HG03064 (cell line): ENCODE data around the gene TSACC.

Experiments
- ATAC-seq: cut with Tn5 transposase; IDR thresholded peaks from one replicate; pipeline ENCODE4 v1.9.1; 2021; ENCODE audit warnings: low read depth; ENCODE audit not compliant: unreplicated experiment

TSACC gene

DNA sequence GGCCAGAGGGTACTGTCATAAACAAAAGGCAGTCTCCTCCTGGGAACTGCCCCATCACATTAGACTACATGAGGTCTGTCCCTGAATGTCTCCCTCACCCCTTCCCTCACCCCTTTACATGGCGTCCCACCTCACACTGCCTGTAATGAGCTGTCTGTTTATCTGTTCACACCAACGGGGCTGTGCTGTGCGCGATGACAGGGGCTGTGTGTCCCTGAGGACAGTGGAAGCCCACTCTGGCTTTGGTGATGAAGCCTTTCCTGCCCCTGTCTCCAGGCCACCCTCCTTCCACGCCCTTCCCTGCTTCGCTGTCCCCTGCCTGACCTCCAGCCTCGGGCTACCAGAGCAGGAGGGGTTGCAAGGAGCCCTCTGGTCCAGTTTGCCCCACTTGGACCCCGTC is 53.4 kb downstream of the TSACC start:
- ATAC-seq = no peak

DNA sequence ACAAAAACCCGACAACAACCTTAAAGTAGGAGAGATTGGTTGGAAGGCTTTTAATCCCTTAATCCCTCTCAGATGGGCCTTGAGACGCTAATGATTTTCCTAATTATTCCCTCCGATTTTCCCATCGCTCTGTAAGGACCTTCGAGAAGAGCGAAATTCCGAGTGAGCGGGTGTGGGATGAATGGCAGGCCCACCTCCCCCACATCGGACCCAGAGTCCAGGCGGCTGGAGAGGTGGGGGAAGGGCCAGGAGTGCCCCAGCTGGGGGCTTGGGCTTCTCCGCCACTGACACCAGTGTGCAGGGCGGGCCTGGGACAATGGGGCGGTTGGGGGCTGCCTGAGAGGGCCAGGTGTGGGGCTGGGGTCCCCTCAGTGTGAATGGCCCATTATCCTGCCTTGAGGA is 54.1 kb downstream of the TSACC start:
- no peak for ATAC-seq

DNA sequence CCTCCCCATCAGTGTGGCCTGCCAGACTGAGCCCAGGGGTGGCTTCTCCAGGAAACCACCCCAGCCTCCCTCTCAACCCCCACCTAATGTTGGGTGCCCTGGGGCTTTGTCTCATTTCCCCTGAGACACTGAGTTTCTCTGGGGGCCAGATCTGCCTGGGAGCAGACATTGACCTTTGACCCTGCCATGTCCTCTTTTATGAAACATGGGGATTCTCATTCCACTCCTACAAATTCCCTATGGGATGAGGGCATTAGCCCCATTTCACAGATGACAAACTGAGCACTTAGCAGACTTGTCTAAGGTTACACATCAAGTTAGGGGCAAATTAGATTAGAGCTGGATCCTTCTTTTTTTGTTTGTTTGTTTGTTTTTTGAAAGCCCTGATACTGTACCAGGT is 54.8 kb downstream of the TSACC start:
- no peak for ATAC-seq

DNA sequence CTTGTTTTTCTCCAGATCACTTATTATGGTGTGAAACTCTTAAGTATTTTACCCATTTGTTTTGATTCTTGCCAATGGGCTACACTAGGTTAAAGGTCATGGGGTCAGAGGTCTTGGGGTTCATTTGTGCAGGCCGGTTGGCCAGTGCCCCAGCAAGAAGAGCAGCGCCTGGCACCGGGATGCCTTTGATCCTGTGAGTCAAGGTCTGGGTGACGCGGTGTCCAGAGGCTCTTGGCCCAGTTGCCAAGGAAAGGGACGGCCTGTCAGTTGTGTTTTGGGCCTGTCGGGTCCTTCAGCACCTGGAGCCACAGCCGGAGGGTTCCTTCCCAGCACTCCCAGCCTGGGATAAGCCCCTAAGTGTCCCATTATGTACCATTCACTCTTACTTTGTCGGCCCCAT is 55.8 kb downstream of the TSACC start:
- ATAC-seq = no peak

DNA sequence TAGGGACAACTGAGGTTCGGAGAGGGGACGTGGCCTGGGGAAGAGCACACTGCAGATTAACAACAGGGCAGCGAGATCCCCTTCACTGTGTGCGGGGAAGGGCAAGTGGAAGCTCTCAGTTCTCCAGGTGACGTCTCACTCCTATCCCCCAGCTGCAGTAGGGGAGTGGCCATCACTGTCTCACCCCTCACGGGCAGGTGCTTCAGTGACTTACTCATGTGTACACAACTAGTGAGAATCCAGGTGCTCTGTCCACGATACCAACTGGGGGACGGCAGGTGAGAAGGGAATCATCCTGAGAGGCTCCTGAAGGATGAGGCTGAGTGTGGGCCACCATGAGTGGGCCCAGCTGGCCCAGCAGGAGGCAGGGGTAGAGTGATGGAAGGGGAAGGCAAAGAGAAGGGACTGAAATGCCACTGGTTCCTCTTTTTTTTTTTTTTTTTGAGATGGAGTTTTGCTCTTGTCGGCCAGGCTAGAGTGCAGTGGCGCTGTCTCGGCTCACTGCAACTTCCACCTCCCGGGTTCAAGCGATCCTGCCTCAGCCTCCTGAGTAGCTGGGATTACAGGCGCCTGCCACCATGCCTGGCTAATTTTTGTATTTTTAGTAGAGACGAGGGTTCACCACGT is 56.6 kb downstream of the TSACC start:
- ATAC-seq = no peak
